Measurements from ENCODE around the gene CAMKMT.

Gene CAMKMT

GRCh38 chr2:44596537-44597320 is 235.0 kb downstream of the CAMKMT start:
- DNase-seq (ENCODE audit: low spot score): no peak

DNA sequence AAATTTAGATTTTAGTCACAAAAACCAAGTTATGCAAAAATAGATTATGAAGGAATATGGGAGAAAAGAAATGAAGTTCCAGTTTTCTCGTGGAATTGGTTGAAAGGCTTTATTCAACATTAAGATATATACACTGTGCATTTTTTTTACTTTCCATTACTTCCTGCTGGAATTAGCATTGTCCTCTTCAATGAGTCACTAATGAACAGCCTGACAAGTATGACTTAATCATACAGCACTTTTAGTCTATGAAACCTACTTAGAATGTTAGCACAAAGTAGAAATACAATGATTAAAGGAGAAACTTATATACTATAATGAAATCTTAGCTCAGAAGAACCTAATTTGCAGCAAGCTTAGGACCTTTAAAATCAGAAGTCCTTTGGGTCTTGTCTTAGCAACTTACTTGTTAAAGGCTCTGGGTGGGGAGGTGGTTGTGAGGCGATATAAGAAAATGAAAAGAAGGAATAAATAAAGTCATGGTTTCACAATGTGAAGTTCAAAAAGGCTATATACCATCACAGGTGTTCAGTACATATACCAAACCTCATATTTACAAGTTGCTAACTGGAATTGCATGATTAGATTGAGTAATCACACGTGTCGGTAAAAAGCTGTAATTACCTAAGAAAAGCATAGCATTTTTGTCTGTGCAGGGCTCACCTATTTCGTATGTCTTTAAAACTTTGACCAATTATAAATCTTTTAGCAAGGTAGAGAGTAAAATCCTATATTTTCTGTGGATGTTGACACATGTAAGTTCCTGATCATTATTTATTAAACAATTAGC is 236.8 kb downstream of the CAMKMT start:
- DNase-seq (ENCODE audit: low spot score): no peak

GRCh38 chr2:44599130-44599529 is 237.4 kb downstream of the CAMKMT start:
- DNase-seq (ENCODE audit: low spot score): no peak

DNA sequence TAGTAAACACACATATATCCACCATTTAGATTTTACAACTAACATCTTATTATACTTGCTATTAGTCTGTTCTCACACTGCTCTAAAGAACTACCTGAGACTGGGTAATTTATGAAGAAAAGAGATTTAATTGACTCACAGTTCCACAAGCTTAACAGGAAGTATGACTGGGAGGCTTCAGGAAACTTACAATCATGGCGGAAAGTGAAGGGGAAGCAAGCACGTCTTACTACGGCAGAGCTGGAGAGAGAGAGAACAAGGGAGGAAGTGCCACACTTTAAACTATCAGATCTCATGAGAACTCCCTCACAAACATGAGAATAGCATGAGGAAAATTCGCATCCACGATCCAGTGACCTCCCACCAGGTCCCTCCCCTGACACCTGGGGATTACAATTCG is 240.7 kb downstream of the CAMKMT start:
- DNase-seq (ENCODE audit: low spot score): no peak

DNA sequence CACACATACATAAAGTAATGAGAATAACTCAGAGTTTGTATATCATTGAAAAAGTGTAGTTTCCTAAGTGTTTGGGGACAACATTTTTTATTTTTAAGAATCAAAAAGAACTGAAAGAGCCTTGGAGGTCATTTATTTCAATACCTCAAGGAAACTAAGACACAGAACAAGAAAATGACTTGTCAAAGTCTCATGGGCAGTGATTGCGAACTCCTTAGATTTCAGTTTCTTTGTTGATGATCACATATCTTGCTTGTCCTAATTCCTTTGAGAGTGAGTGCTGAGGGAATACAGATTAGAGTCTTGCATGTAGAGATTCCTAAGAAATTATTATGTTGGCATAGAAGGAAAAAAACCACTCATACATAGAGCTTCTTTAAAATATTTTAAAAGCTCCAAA is 243.8 kb downstream of the CAMKMT start:
- no peak for DNase-seq (ENCODE audit: low spot score)

DNA sequence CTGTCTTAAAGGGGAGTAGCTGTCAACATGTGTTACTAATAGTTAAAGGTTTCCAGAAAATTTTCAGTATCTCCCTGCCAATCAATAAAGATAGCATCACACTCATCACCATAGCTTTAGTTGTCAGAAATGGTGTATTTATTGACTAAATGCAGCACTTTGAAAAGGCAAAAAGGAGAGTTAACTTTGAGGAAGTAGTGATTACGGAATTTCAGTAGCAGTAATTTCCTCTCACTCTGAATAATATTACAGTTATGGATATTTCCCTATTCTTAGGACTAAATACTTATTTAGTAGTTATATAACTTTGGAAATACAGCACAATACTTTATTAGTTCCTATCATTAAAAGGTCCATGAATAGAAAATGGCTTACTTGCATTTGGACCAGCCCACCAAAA is 250.5 kb downstream of the CAMKMT start:
- DNase-seq (ENCODE audit: low spot score): no peak

- DNase-seq (ENCODE audit: low spot score): no peak
Measured at GRCh38 chr2:44614940-44615339, 253.2 kb downstream of the CAMKMT start.

DNA sequence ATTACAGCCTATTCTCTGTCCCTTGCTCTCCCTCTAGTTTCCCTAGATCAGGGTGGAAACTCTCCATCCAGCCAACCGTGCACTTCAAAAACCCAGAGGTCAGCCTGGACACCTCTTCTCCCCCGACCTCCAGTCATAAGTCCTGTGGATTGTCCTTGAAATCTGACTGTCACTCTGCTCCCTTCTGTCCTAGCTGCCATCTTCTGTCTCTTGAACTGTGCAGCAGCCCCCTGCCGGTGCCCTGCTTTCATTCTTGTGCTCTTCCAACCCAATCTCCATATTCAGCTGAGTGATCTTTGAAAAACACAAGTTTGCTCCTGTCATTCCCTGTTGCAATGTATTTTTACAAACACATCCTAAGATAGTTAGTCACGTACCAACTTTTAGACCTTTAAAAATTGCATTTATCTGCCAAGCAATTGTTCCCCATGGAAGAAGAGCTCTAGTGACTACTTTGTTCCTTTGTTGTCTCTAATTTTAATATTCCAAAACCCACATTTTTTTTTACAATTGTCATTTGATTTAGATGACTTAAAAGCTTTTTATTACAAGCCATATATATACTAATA is 254.3 kb downstream of the CAMKMT start:
- DNase-seq (ENCODE audit: low spot score): no peak

DNA sequence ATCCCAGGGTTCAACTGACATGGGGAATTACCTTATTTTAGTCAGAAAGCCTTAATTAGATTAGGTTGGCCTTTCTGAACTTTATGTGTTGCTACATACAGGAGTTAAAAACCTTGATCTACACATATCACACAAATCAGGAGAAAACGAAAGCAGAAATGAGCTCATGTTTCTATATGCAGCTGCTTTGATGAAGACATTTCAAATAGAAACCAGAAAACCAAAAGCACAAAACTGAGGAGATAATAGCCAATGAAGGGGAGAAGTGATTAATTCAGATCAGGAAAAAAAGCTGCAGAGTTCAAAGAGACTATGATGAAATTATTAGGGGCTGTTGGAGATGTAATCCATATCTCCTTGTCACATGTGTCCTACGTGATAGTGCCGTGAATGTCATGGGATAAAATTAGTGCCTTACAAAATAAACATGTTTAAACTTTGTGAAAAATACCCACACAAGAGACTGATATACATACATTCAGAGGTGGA is 255.0 kb downstream of the CAMKMT start:
- no peak for DNase-seq (ENCODE audit: low spot score)

- DNase-seq (ENCODE audit: low spot score): no peak
Measured at GRCh38 chr2:44618251-44619023, 256.7 kb downstream of the CAMKMT start.

DNA sequence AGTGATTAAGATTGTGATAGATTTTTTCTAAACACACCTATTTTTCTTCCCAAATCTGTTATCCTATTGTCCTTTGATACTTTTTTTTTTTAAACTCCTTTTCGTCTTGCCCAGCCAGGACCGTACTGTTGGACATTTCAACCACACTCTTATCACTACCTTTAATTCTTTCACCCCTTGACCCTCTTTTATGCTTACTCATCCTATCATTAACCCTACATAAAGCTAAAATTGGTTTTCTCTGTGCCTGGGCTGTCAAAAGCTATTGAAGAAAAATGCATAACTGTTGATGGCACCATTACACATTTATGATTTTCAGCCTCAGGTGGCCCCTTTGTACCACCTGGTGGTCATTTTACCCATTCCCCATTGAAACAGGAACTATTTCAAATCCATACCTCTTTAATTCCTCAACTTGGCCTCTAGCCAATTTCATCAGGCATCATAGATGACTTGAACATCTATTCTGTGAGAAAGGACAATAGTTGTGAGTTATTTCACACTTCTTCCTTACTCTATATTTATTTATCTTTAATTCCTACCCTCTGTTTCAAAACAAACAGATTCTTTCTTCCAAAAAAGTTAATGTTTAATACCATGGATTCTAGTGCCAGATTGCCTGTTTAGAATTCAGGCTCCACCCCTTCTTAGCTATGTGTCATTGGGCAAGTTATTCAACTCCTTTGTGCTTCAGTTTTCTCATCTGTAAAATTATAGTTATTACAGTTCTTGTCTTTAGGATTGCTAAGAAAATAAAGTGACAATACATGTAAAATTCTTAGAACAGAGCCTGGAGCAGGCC is 258.6 kb downstream of the CAMKMT start:
- no peak for DNase-seq (ENCODE audit: low spot score)

DNA sequence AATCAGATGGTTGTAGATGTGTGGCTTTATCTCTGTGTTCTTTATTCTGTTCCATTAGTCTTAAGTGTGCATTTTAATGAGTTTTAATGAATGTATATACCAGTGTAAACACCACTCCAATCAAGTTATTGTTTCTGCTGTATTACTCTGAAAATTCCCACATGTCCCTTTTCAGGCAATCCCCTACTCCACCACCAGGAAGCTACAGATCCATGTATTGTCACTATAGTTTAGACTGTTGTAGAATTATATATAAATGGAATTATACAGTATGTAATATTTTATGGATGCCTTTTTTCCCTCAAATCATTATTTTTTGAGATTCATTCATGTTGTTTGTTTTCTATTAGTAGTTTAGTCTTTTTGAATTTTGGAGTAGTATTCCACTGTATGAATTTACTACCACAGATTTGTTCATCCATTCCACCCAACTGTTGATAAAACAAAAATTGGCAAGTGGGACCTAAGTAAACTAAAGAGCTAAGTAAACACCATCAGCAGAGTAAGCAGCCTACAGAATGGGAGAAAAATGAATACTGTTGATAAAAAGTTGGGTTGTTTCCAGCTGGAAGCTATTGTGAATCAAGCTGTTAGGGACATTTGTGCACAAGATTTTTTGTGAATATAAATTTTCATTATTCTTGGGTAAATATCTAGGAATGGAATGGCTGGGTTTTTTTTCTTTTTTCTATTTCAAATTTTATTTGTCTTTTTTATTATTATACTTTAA is 262.0 kb downstream of the CAMKMT start:
- peak; percentile 14 for DNase-seq (ENCODE audit: low spot score)

GRCh38 chr2:44628297-44628696 is 266.6 kb downstream of the CAMKMT start:
- no peak for DNase-seq (ENCODE audit: low spot score)

GRCh38 chr2:44632931-44633689 is 271.4 kb downstream of the CAMKMT start:
- DNase-seq (ENCODE audit: low spot score): no peak

DNA sequence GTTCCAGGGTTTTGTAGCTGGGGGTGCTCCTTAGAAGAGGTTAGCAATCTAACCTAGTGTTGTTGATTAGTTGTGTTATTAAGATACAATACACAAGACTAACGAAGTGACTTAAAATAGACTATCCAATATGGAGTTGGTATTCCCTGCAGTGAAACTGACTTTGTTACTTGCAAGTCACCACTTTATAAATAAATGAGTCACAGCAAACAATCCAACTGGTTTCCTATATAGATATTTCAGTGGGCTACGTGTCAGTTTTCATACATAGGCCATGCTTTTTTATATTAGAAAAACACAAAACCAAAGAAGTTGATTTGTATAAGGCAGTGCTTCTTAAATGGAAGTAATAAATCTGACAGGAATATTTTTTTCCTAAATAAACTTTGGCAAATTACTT is 274.0 kb downstream of the CAMKMT start:
- DNase-seq (ENCODE audit: low spot score): no peak

DNA sequence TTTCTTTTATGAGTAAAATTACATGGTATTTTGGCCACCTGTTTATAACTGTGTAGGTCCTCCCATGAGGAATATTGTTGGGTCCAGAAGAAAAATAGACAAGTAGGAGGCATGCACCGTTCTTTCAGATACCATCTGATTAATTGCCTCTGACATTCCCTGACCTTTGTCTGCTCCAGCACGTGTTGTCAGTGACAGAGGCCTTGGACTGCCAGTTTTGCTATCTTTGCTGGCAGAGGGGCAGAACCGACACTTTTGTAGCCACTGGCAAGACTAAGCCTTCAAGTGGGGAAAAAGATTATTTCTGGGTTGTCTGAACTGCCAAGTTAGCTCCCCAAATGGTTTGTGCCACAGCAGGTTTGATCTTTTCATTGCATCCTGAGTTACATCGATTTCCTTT is 276.9 kb downstream of the CAMKMT start:
- no peak for DNase-seq (ENCODE audit: low spot score)

DNA sequence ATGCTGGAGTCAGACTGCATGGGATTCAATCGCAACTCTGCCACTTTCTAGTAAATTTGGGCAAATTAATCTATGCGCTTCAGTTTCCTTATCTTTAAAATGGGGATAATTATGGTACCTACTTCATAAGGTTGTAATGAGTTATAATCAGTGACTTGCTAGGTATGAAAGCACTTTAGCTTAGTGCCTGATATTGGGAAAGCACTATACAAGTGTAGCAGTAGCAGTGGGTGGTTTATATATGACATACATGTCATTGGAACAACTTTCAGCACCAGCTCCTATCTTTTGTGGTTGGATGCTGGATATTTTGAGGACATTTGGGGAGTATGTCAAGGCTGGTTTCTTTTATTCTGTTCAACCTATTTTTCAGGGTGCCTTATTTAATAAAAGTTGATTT is 277.7 kb downstream of the CAMKMT start:
- DNase-seq (ENCODE audit: low spot score): no peak

DNA sequence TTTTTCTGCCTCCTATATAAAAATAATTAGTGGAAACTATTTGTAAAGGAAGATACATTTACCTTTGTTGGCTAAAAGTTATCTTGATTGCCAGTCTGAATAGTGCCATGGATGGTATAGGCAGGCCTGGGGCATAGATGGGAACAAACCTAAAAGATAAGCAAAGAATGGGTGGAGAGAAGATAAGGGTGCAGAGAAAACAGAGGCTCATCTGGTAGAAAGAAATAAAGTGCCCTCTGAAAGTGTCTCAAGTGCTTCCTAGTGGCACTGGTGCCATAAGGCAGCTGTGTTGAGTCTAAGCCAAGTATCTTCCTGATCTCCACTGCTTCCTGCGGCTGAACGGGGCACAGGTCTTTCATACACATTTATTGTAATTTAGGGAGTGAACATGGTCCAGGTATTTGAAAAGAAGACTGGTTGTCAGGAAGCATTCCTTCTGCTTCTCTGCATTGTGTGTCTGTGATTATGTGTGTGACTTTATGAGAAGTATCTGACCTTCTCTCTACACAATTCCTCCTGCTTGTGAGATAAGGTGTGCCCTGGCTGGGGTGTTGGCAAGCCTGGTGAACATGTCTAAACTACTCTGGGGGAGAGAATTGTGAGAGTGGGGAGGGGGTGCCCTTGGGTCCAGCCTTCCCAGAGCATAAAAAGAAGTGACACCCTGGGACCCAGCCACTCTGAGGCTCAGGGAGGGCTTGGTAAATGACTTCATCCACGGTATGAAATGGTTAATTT is 280.5 kb downstream of the CAMKMT start:
- DNase-seq (ENCODE audit: low spot score): no peak

- DNase-seq (ENCODE audit: low spot score): no peak
Measured at GRCh38 chr2:44645937-44646336, 284.2 kb downstream of the CAMKMT start.
